MM.1S (cell line): ENCODE data around the gene LGALS3BP.

Experiments used
- CTCF ChIP-seq: fragments of 300-600 bp; sonication (generic); IDR thresholded peaks from 2 replicates; pipeline ENCODE4 v1.5.1; 2016; ENCODE audit warnings: antibody characterized with exemption, low read length, mixed read lengths
- EZH2 ChIP-seq: fragments of 300-600 bp; sonication (generic); optimal IDR thresholded peaks from 2 replicates; pipeline ENCODE3; 2017; ENCODE audit warnings: low read depth, mild to moderate bottlenecking, antibody characterized with exemption, low read length, mixed read lengths

GRCh38 chr17:78946131-78946530 is 33.6 kb downstream of the LGALS3BP start:
- TF ChIP-seq CTCF (no peak), EZH2 (no peak)
